Uterus (tissue), 4 donors: ENCODE measurements around the gene UNC79. TPM values are rescaled to one million over a fixed set of nuclear protein-coding genes. Genes with fewer than 3 reads are reported as not detected.
"Not testable (repeated sequence)": the region's sequence is repeated elsewhere in the genome, so short reads cannot be mapped to it uniquely, and the experiment has no call there.

Source experiments
- DNase-seq, 2 donors: peaks; one replicate each; pipeline ENCODE4 v3.0.0-alpha.2; 2019 to 2020
- H3K27ac ChIP-seq, 2 donors: fragments of 200-600 bp; sonication (generic); 1 replicate in 1 of 2; 2 replicates in 1 of 2; pipeline ENCODE4 v1.5.1; 2016 to 2018
- H3K27me3 ChIP-seq, 2 donors: fragments of 200-600 bp; sonication (generic); one replicate each; pipeline ENCODE4 v1.5.1; 2018 to 2019; ENCODE audit warnings: control low read depth in 1 of 2
- H3K36me3 ChIP-seq, 2 donors: fragments of 200-600 bp; sonication (generic); one replicate each; pipeline ENCODE4 v1.5.1; 2019; ENCODE audit warnings: control low read depth in 1 of 2
- H3K4me1 ChIP-seq, 2 donors: fragments of 200-600 bp; sonication (generic); one replicate each; pipeline ENCODE4 v1.5.1; 2018 to 2019; ENCODE audit warnings: control low read depth in 1 of 2
- H3K4me3 ChIP-seq, 2 donors: fragments of 200-600 bp; sonication (generic); 1 replicate in 1 of 2; 2 replicates in 1 of 2; pipeline ENCODE4 v1.5.1; 2018 to 2019; ENCODE audit warnings: mild to moderate bottlenecking in 1 of 2
- H3K9me3 ChIP-seq, 2 donors: fragments of 200-600 bp; sonication (generic); one replicate each; pipeline ENCODE4 v1.5.1; 2019; ENCODE audit warnings: control low read depth in 1 of 2
- POLR2A ChIP-seq, 2 donors: fragments of 450-650 bp; IDR thresholded peaks; one replicate each; pipeline ENCODE4 v1.6.1; 2016; ENCODE audit warnings: antibody characterized with exemption in 2 of 2, mild to moderate bottlenecking in 1 of 2, moderate library complexity in 1 of 2
- intact Hi-C: fragments of 100-400 bp; cut with DNase I; formaldehyde crosslinking; loops from one replicate; pipeline ENCODE4 v1.15.1; 2023; ENCODE audit warnings: low total_unique reads
- total RNA-seq, 4 donors: library from RNA; depleted of rRNA in 3 of 4; stranded (reverse); fragments of >200 nt in 3 of 4; gene quantifications; one replicate each; pipeline versions ENCODE4 v1.1.0 to v1.2.4, GENCODE V29; 2014 to 2023
- TF ChIP-seq, protein P1 (sequence below), 4 experiments: fragments of 200-600 bp in 2 of 4; fragments of 450-650 bp in 2 of 4; sonication (generic) in 2 of 4; IDR thresholded peaks; one replicate each; pipeline ENCODE4 v1.5.1; 2016 to 2019; ENCODE audit warnings: antibody characterized with exemption in 4 of 4, mild to moderate bottlenecking in 2 of 4, moderate library complexity in 1 of 4
- donor health status: DM: yes; HTN: yes; CAD: no.

Gene UNC79
- total RNA-seq, 4 donors from 2014 or later = 0.24 to 0.35 TPM; not detected in 2

DNA sequence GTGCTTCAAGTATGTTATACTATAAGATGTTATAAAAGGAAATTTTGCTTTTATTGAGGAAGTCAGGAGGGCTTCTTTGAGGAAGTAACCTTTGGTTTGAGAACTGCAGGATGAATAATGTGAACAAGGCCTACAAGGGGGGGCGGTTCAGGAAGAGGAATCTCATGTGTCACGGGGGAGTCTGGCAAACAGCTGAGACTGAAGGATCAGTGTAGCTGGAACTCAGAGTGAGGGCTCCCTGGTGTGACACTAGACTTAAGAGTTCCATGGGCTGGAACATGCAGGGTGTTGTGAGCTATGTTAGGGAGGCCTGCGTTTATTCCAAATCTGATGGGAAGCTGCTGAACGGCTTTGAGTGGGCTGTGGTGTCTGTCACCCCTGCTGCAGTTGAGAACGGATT, 62.3 kb downstream of the UNC79 start:
- intact Hi-C loops = no loop called here
- no peaks in the 10 kb centered on the region for H3K9me3 ChIP-seq
- no peak overlapping the region for H3K4me3 ChIP-seq
- no peaks in the 10 kb centered on the region for H3K4me1 ChIP-seq
- H3K36me3 ChIP-seq = no peaks in the 10 kb centered on the region
- TF ChIP-seq POLR2A (IDR thresholded peaks at IDR 0.05) = no peak
- TF ChIP-seq, protein P1, sequence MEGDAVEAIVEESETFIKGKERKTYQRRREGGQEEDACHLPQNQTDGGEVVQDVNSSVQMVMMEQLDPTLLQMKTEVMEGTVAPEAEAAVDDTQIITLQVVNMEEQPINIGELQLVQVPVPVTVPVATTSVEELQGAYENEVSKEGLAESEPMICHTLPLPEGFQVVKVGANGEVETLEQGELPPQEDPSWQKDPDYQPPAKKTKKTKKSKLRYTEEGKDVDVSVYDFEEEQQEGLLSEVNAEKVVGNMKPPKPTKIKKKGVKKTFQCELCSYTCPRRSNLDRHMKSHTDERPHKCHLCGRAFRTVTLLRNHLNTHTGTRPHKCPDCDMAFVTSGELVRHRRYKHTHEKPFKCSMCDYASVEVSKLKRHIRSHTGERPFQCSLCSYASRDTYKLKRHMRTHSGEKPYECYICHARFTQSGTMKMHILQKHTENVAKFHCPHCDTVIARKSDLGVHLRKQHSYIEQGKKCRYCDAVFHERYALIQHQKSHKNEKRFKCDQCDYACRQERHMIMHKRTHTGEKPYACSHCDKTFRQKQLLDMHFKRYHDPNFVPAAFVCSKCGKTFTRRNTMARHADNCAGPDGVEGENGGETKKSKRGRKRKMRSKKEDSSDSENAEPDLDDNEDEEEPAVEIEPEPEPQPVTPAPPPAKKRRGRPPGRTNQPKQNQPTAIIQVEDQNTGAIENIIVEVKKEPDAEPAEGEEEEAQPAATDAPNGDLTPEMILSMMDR (IDR thresholded peaks at IDR 0.05) = no peak
- no peak for DNase-seq
- no peak overlapping the region for H3K27ac ChIP-seq
- H3K27me3 ChIP-seq = no peaks in the 10 kb centered on the region

DNA sequence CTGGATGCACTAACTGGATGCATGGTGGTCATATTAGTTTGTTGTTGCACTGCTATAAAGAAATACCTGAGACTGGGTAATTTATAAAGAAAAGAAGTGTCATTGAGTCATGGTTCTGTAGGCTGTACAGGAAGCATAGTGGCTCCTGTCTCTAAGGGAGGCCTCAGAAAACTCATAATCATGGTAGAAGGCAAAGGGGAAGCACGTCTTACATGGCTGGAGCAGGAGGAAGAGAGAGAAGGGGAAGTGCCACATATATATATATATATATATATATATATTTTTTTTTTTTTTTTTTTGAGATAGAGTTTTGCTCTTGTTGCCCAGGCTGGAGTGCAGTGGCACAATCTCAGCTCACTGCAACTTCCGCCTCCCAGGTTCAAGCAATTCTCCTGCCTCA, 62.9 kb downstream of the UNC79 start:
- H3K27me3 ChIP-seq, H3K27ac ChIP-seq, DNase-seq, intact Hi-C loops, H3K9me3 ChIP-seq, H3K36me3 ChIP-seq, H3K4me1 ChIP-seq, H3K4me3 ChIP-seq: not testable (repeated sequence)

DNA sequence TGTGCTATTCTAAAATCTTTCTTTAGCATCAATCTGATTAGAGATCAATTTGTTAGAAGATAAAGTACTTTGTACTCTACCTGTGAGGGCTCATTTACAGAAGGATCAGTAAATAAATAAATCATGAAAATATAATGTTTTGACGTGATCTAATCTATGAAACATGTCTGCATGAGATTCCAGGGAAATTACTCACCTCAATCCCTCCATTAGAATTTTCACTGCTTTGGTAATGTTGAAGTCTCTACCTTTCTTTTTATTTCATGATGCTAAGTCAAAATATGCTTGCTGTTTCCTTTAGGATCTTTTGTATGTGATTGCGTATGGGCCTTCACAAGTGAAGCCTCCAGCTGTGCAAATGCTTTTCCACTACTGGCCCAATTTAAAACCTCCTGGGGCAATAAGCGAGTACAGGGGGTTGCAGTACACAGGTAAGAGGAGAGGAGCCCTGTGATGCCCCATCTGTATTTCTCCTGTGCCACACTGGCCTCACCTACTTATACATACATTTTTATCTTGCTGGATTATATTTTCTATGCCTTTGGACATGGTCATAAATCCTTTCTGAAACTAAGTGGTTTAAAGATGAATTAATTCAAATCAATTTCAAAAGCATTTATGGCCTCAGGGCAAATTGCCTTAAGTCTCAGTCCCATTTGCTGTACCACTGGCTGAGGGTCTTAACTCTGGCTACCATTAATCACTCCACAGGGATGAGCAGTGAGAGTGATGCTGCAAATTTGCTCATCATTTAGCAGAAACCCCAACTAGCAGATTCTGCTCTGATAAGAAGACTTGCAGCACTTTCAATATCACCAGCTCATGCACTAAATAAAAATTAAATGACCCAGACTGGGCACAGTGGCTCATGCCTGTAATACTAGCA, 66.4 kb downstream of the UNC79 start:
- Histone ChIP-seq H3K9me3 (no peaks in the 10 kb centered on the region), H3K27me3 (no peaks in the 10 kb centered on the region), H3K27ac (no peak overlapping the region), H3K4me1 (no peaks in the 10 kb centered on the region), H3K36me3 (no peaks in the 10 kb centered on the region), H3K4me3 (no peak overlapping the region)
- intact Hi-C loops = no loop called here
- TF ChIP-seq, protein P1 (IDR thresholded peaks at IDR 0.05) = no peak
- TF ChIP-seq POLR2A (IDR thresholded peaks at IDR 0.05) = no peak
- no peak for DNase-seq

DNA sequence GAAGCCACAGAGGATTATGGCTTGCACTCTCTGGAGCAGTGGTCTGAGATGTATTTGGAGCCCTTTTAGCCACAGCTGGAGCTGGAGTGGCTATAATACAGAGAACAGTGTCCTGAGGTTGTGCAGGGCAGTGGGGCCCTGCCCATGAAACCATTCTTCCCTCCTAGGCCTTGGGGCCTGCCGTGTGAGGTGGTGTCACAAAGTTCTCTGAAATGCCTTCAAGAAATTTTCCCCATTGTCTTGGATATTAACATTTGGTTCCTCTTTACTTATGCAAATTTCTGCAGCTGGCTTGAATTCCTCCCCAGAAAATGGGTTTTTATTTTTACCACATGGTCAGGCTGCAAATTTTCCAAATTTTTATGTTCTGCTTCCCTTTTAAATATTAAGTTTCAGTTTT, 79.3 kb downstream of the UNC79 start:
- Histone ChIP-seq H3K4me3 (no peak overlapping the region), H3K9me3 (no peaks in the 10 kb centered on the region), H3K27me3 (no peaks in the 10 kb centered on the region), H3K4me1 (no peaks in the 10 kb centered on the region), H3K36me3 (no peaks in the 10 kb centered on the region), H3K27ac (no peak overlapping the region)
- DNase-seq = no peak
- intact Hi-C loops = no loop called here
- TF ChIP-seq, protein P1 (IDR thresholded peaks at IDR 0.05) = no peak

DNA sequence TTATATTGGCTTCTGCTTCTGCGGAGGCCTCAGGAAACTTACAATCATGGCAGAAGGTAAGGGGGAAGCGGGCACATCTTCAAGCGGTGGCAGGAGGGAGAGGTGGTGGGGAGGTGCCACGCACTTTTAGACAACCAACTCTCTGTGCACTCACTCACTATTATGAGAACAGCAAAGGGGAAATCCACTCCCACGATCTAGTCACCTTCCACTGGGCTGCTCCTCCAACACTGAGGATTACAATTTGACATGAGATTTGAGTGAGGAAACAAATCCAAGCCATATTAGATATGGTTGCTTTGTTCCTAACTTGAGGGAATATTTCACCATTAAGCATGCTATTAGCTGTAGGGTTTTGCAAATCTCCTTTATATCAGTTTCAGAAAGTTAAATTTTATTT, 80.3 kb downstream of the UNC79 start:
- Histone ChIP-seq H3K4me3 (no peak overlapping the region), H3K4me1 (no peaks in the 10 kb centered on the region), H3K36me3 (no peaks in the 10 kb centered on the region), H3K27ac (no peak overlapping the region), H3K9me3 (no peaks in the 10 kb centered on the region), H3K27me3 (no peaks in the 10 kb centered on the region)
- TF ChIP-seq, protein P1 (IDR thresholded peaks at IDR 0.05) = no peak
- TF ChIP-seq POLR2A (IDR thresholded peaks at IDR 0.05) = no peak
- intact Hi-C loops = no loop called here
- DNase-seq = no peak
